Measurements from ENCODE around the gene DLGAP1. TPM values are rescaled to one million over a fixed set of nuclear protein-coding genes. Genes with fewer than 3 reads are reported as not detected.

Gene DLGAP1
- total and polyA plus RNA-seq, 10 of the 15 experiments (the other 5 are each of a cell fraction or from before 2014, with no cell fraction given), result 0.23 to 27.6 (median 1.9) TPM

DNA sequence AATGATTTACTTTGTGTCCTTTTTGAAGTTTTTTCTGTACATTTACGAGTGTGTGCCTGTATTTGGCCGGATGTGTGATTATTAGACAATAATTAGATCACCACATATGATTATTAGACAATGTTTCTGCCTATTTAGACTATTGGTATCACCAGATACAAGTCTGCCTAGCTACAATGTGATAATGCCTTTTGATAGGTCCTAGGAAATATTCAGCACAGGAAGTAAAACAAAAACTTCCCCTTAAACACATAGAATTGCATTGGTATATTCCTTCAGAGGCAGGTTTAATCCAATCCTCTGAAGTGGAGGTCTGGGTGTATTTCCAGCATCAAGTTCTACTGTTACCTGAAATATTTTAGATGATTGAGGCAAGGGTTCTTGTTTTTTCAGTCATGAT lies 730.0 kb downstream of the DLGAP1 start:
- ATAC-seq (peak; percentile 84), FAIRE-seq (no peak), DNase-seq (ENCODE audit: low read depth, low spot score) (no peak)
- Histone ChIP-seq H3K27ac (ENCODE audit: control insufficient read depth, insufficient read depth) (no peak overlapping the region), H3K4me1 (ENCODE audit: control insufficient read depth, insufficient read depth, low read length) (no peaks in the 10 kb centered on the region), H3K27me3 (replicated peaks in 1 of 2; ENCODE audit: control insufficient read depth in 2 of 2, insufficient read depth in 2 of 2, low read length in 1 of 2) (no peaks in the 10 kb centered on the region; a peak in 1 of 4 replicates), H3K9ac (ENCODE audit: control insufficient read depth, insufficient read depth, low read length) (no peak overlapping the region), H4K20me1 (ENCODE audit: control insufficient read depth, insufficient read depth) (no peaks in the 10 kb centered on the region), H3K79me2 (ENCODE audit: control insufficient read depth, insufficient read depth, low read length) (no peaks in the 10 kb centered on the region), H3K9me3 (replicated peaks; ENCODE audit: control insufficient read depth, insufficient read depth, low read length) (no peaks in the 10 kb centered on the region), H2AFZ (ENCODE audit: control insufficient read depth, low read depth, low read length) (no peak overlapping the region), H3K36me3 (ENCODE audit: control insufficient read depth in 2 of 2, insufficient read depth in 2 of 2, low read length in 1 of 2) (no peaks in the 10 kb centered on the region; a peak in 2 of 4 replicates), H3K4me2 (ENCODE audit: control insufficient read depth, insufficient read depth) (no peak overlapping the region), H3K4me3 (no peak overlapping the region)
- POLR2A ChIA-PET, result no interaction called here
- 0% methylated on average over 2 of the region's 2 CpGs for WGBS (ENCODE audit: insufficient coverage, insufficient replicate concordance, low lambda C conversion rate, missing lambda C conversion rate)
- SMC1A ChIA-PET (ENCODE audit: uncharacterized antibody, unreplicated experiment), result no interaction called here
- CTCF ChIA-PET, result interaction anchor here (1.0 to 1.4 kb wide), 3 partner anchors 10 to 145 kb away, joined by 3 to 5 read pairs (median 5); no protein-coding TSS in a partner anchor
- intact Hi-C loops (cut with micrococcal nuclease; ENCODE audit: unreplicated experiment) (no loop called here), in situ Hi-C loops (cut with MboI) (no loop called here)
- no peak for TF ChIP-seq ZNF622 (IDR thresholded peaks at IDR 0.05)
- TF ChIP-seq RFX5 (IDR thresholded peaks at IDR 0.05; ENCODE audit: low read depth, low read length), result peak; percentile 96
- TF ChIP-seq NFYB (IDR thresholded peaks at IDR 0.05; ENCODE audit: insufficient read depth, low read depth, low read length), result 0 out of 2 replicates have a peak, but pooled peaks have one; percentile 16
- TF ChIP-seq, protein P1, sequence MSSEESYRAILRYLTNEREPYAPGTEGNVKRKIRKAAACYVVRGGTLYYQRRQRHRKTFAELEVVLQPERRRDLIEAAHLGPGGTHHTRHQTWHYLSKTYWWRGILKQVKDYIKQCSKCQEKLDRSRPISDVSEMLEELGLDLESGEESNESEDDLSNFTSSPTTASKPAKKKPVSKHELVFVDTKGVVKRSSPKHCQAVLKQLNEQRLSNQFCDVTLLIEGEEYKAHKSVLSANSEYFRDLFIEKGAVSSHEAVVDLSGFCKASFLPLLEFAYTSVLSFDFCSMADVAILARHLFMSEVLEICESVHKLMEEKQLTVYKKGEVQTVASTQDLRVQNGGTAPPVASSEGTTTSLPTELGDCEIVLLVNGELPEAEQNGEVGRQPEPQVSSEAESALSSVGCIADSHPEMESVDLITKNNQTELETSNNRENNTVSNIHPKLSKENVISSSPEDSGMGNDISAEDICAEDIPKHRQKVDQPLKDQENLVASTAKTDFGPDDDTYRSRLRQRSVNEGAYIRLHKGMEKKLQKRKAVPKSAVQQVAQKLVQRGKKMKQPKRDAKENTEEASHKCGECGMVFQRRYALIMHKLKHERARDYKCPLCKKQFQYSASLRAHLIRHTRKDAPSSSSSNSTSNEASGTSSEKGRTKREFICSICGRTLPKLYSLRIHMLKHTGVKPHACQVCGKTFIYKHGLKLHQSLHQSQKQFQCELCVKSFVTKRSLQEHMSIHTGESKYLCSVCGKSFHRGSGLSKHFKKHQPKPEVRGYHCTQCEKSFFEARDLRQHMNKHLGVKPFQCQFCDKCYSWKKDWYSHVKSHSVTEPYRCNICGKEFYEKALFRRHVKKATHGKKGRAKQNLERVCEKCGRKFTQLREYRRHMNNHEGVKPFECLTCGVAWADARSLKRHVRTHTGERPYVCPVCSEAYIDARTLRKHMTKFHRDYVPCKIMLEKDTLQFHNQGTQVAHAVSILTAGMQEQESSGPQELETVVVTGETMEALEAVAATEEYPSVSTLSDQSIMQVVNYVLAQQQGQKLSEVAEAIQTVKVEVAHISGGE (CRISPR knock-in tag; IDR thresholded peaks at IDR 0.05), result no peak
- no peak for TF ChIP-seq YY1 (IDR thresholded peaks at IDR 0.05; ENCODE audit: low read depth, low read length)
- peak; percentile 50 for TF ChIP-seq MTA2 (IDR thresholded peaks at IDR 0.05; ENCODE audit: low read depth)
- RAD21 ChIA-PET (ENCODE audit: unreplicated experiment), result no interaction called here
- BruUV-seq (replicated peaks), result no TSS peak
